ENCODE measurements around the gene SCGB1D2.
"Not testable (repeated sequence)": the region's sequence is repeated elsewhere in the genome, so short reads cannot be mapped to it uniquely, and the experiment has no call there.

The SCGB1D2 gene, protein sequence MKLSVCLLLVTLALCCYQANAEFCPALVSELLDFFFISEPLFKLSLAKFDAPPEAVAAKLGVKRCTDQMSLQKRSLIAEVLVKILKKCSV

DNA sequence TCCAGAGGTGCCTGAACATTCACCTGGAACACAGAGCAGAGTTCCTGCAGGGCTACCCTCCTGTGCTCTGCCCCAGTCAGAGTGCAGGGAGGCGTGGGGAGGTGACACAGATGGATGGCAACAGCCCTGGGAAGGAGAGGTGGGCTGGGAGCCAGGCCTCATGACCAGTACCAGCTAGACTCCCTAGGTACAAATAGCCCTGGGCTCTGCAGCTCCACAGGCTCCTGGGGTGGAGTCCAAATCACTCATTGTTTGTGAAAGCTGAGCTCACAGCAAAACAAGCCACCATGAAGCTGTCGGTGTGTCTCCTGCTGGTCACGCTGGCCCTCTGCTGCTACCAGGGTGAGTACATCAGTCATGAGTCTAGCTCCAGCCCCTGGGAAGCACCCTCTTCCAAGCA is at the start of gene SCGB1D2:
Gene SCGB1D2, plus strand, starts transcription at position 219 of the 400 bp plus-strand sequence. Its CDS starts 69 bp downstream, at position 288.
- peak; percentile 98 for DNase-seq

DNA sequence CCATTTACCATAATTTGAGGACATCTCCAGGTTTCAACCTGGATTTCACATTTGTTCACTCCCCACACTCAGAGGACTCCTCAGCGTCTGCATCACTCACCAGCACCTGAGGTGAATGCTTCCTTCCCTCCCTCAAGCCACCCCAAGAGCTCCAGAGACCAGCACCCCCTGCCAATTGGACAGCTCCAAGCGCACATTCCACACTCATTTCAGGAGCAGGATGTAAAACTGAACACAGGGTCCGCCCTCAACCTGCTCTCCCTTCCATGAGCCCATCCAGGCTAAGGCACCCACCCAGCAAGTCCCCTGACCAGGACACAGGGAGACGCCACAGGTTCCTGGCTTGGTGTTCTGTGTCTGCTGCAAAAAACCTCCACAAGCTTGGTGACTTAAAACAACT is 48.1 kb upstream of the SCGB1D2 start:
- no peak for DNase-seq

DNA sequence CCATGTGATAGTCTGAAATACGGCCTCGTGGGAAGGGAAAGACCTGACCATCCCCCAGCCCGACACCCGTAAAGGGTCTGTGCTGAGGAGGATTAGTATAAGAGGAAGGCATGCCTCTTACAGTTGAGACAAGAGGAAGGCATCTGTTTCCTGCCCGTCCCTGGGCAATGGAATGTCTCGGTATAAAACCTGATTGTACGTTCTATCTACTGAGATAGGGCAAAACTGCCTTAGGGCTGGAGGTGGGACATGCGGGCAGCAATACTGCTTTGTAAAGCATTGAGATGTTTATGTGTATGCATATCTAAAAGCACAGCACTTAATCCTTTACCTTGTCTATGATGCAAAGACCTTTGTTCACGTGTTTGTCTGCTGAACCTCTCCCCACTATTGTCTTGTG is 47.0 kb upstream of the SCGB1D2 start:
- DNase-seq: not testable (repeated sequence)

- DNase-seq: no peak
Measured at GRCh38 chr11:62195945-62196344, 46.1 kb upstream of the SCGB1D2 start.

- not testable (repeated sequence) for DNase-seq
Measured at GRCh38 chr11:62197400-62197799, 44.6 kb upstream of the SCGB1D2 start.

- DNase-seq: peak; percentile 61
Measured at GRCh38 chr11:62201376-62201775, 40.7 kb upstream of the SCGB1D2 start.

GRCh38 chr11:62202910-62203309 is 39.1 kb upstream of the SCGB1D2 start:
- no peak for DNase-seq

DNA sequence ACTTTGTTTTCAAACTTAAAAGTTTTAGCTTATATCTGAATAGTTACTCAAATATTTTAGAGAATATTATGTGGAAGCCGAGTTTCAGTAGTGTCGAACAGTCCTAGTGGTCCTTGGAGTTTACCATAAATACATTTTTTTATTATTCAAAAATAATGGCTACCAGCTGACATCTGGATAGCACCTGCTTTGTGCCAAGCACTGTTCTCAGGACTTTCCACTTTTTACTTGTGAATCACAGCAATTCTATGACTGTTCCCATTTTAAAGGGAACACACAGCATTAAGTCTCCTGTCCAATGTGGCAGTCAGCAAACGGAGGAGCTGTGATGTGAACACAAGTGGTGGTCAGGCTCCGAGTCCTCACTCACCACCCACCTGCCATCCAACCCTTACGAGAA is 37.6 kb upstream of the SCGB1D2 start:
- DNase-seq: no peak

- no peak for DNase-seq
Measured at GRCh38 chr11:62205441-62205840, 36.6 kb upstream of the SCGB1D2 start.

DNA sequence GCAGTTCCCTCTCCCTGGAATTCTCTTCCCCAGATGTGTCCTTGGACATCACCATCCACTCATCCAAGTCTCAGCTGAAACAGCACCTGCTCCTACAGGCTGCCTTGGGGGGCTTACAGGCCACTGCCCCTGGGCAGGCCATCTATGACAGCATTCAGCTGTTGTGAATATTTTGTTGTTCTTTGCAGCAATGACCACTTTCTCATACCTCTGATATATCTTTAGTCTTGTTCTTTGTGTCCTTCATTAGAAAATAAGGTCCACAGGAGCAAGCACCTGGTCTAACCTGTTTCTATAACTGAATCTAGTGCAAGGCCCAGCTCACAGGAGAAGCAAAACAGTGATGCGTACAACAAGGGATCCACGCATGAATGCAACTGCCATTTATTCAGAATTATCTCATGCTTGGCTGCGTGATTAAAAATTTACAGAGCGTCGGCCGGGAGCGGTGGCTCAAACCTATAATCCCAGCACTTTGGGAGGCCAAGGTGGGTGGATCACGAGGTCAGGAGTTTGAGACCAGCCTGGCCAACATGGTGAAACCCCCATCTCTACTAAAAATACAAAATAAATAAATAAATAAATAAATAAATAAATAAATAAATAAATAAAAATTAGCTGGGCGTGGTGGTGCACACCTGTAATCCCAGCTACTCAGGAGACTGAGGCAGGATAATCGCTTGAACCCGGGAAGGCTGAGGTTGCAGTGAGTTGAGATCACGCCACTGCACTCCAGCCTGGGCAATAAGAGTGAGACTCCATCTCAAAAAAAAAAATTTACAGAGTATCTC is 35.6 kb upstream of the SCGB1D2 start:
- not testable (repeated sequence) for DNase-seq

DNA sequence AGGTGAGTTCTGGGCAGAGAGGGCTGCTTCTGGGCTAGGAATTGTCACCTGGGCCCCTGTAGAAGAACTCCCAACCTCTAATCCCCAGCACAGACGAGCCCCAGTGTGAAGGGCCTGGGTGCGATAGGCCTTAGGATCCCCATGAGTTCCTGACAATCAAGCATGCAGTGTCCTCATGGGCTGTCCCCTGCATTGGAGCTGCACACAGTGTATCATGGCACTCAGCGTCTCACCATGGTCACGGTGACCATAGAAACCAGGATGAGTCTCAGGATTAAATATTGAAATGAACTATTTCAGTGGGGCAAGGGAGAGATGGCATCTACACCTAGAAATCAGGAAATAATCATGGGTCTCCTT is 33.3 kb upstream of the SCGB1D2 start:
- no peak for DNase-seq

- DNase-seq: peak; percentile 42
Measured at GRCh38 chr11:62217191-62217748, 24.8 kb upstream of the SCGB1D2 start.

DNA sequence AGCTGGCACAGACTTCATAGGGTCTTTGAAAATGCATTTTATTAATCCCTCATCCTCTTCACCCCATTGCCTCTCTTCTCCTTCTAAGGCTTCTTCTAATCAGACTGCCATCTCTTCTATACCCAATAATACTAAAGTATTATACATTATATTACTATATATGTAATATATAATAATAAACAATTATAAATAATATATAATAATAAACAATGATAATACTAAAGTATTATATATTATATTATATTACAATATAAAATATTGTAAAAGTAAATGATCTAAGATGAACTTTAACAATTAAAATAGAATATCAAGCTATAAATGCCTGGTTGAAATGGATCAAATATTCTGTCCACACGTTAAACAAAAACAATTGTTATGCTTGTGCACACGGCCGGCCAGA is 20.5 kb upstream of the SCGB1D2 start:
- DNase-seq: no peak

DNA sequence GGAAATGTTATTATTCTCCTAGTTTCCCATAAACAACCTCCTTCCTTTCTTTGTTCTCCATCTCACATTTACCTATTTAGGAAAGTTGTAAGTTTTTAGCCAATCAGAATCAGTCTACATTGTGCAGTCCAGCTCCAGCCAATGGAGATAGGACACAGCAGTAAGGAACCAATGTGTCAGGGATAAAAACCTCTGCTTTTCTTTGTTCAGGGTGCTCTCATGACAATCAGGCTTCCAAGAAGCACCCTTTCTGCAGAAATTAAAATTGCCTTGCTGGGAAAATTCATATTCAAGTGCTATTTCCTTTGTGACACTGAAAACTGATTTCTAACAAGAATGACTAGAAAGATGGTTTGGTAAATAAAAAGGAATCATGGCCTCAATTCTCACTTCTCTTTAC is 18.9 kb upstream of the SCGB1D2 start:
- DNase-seq: no peak

DNA sequence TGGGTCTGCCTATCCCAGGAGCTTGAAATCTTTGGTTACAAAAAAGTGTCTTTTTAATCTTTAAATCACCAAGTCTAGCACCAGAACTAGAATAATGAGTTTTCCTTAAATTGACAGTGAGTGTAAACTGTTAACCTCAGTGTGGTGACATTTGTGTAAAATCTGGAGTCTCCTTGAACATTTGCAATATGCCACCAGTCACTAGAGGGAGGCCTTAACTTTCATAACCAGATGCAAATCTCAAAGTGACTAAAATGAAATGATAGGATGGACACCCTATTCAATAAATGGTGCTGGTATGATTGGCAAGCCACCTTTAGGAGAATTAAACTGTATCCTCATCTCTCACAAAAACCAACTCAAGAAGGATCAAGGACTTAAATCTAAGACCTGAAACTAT is 8.3 kb upstream of the SCGB1D2 start:
- DNase-seq: no peak

- DNase-seq: no peak
Measured at GRCh38 chr11:62236187-62236586, 5.9 kb upstream of the SCGB1D2 start.

GRCh38 chr11:62237499-62237898 is 4.5 kb upstream of the SCGB1D2 start:
- DNase-seq: no peak

- DNase-seq: no peak
Measured at GRCh38 chr11:62238151-62238550, 3.9 kb upstream of the SCGB1D2 start.

DNA sequence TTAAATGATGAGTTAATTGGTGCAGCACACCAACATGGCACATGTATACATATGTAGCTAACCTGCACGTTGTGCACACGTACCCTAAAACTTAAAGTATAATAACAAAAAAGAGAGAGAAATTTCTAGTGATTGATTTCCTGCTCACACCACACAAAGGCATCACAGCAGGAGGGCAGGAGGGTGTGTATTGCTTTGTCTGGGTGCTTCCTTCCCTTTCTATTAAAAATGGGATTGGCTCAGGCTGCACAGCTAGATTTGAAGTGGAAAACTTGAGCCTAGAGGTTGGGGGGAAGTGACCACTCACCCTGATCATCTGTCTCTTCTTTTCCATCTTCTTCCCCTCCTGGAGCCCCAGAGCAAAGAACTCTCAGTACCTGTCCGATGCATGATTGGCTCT is 944 bp upstream of the SCGB1D2 start:
- DNase-seq: peak; percentile 52

- DNase-seq: no peak
Measured at GRCh38 chr11:62245271-62245753, 3.3 kb downstream of the SCGB1D2 start.

DNA sequence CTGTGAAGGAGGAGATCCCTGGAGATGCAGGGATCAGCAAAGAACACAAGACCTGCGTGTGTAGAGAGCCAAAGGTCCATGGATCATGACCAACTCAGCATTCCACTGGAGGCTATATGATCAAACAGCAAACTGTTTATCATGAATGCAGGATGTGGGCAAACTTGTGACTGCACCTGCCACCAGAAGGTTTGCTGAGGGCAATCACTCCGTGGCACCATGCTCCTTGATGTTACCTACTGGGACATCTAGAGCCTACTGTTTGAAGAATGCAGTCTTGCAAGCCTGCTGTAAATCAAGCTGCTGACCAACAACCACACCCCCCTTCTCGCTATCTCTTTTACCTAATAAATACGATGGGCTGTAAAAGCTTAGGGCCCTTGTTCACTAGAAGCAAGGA is 9.7 kb downstream of the SCGB1D2 start:
- DNase-seq: no peak

- DNase-seq: no peak
Measured at GRCh38 chr11:62253999-62254542, 12.0 kb downstream of the SCGB1D2 start.

- DNase-seq: no peak
Measured at GRCh38 chr11:62256281-62256680, 14.2 kb downstream of the SCGB1D2 start.
